Stomach smooth muscle (tissue), 2 donors: ENCODE data around the gene SOWAHA.

Experiments
- H3K27ac ChIP-seq: one replicate; pipeline ENCODE4 v1.7.0; 2013; ENCODE audit warnings: mild to moderate bottlenecking, low read length, inconsistent platforms
- H3K27me3 ChIP-seq, 2 donors: one replicate each; pipeline ENCODE4 v1.7.0; 2013; ENCODE audit warnings: low read length in 2 of 2; ENCODE audit not compliant: insufficient read depth in 2 of 2, control insufficient read depth in 1 of 2
- H3K36me3 ChIP-seq, 2 donors: one replicate each; pipeline ENCODE4 v1.7.0; 2013; ENCODE audit warnings: low read length in 2 of 2; ENCODE audit not compliant: control insufficient read depth in 2 of 2, insufficient read depth in 2 of 2
- H3K4me1 ChIP-seq: one replicate; pipeline ENCODE4 v1.7.0; 2013; ENCODE audit warnings: low read length; ENCODE audit not compliant: control insufficient read depth, insufficient read depth
- H3K4me3 ChIP-seq, 2 donors: one replicate each; pipeline ENCODE4 v1.7.0; 2013; ENCODE audit warnings: low read length in 2 of 2
- H3K9ac ChIP-seq, 2 donors: one replicate each; pipeline ENCODE4 v1.7.0; 2013; ENCODE audit warnings: low read length in 2 of 2, mild to moderate bottlenecking in 1 of 2
- H3K9me3 ChIP-seq, 2 donors: one replicate each; pipeline ENCODE4 v1.7.0; 2013; ENCODE audit warnings: low read length in 2 of 2; ENCODE audit not compliant: control insufficient read depth in 2 of 2
- donor health status: healthy.
- donor health status: Pancreatic carcinoma.

The SOWAHA gene

GRCh38 chr5:132772291-132773070 is 40.6 kb upstream of the SOWAHA start:
- no peaks in the 10 kb centered on the region for H3K36me3 ChIP-seq
- peaks cover 63% of the 10 kb centered on the region for H3K4me1 ChIP-seq
- no peaks in the 10 kb centered on the region for H3K27me3 ChIP-seq
- no peak overlapping the region for H3K9ac ChIP-seq
- H3K4me3 ChIP-seq, result peak overlapping the region in 1 of 2 donors; percentile 8
- no peaks in the 10 kb centered on the region for H3K9me3 ChIP-seq
- no peak overlapping the region for H3K27ac ChIP-seq

GRCh38 chr5:132773114-132773513 is 40.0 kb upstream of the SOWAHA start:
- Histone ChIP-seq H3K9ac (no peak overlapping the region), H3K4me3 (no peak overlapping the region), H3K27me3 (no peaks in the 10 kb centered on the region), H3K27ac (no peak overlapping the region), H3K4me1 (peaks cover 62% of the 10 kb centered on the region), H3K9me3 (no peaks in the 10 kb centered on the region), H3K36me3 (no peaks in the 10 kb centered on the region)

GRCh38 chr5:132773601-132774355 is 39.3 kb upstream of the SOWAHA start:
- H3K9ac ChIP-seq, result no peak overlapping the region
- no peak overlapping the region for H3K4me3 ChIP-seq
- no peak overlapping the region for H3K27ac ChIP-seq
- no peaks in the 10 kb centered on the region for H3K9me3 ChIP-seq
- no peaks in the 10 kb centered on the region for H3K36me3 ChIP-seq
- no peaks in the 10 kb centered on the region for H3K27me3 ChIP-seq
- peaks cover 59% of the 10 kb centered on the region for H3K4me1 ChIP-seq

- no peak overlapping the region for H3K4me3 ChIP-seq
- peaks cover 54% of the 10 kb centered on the region for H3K4me1 ChIP-seq
- H3K9me3 ChIP-seq, result no peaks in the 10 kb centered on the region
- no peak overlapping the region for H3K27ac ChIP-seq
- no peaks in the 10 kb centered on the region for H3K36me3 ChIP-seq
- no peaks in the 10 kb centered on the region for H3K27me3 ChIP-seq
- no peak overlapping the region for H3K9ac ChIP-seq
These were observed 38.7 kb upstream of the SOWAHA start for GRCh38 chr5:132774406-132774805.

GRCh38 chr5:132774896-132775295 is 38.2 kb upstream of the SOWAHA start:
- no peaks in the 10 kb centered on the region for H3K27me3 ChIP-seq
- no peak overlapping the region for H3K9ac ChIP-seq
- no peak overlapping the region for H3K27ac ChIP-seq
- peak overlapping the region in 1 of 2 donors; percentile 52 for H3K4me3 ChIP-seq
- peaks cover 54% of the 10 kb centered on the region for H3K4me1 ChIP-seq
- H3K36me3 ChIP-seq, result no peaks in the 10 kb centered on the region
- no peaks in the 10 kb centered on the region for H3K9me3 ChIP-seq

GRCh38 chr5:132775476-132775961 is 37.6 kb upstream of the SOWAHA start:
- H3K36me3 ChIP-seq, result no peaks in the 10 kb centered on the region
- no peaks in the 10 kb centered on the region for H3K27me3 ChIP-seq
- peaks cover 51% of the 10 kb centered on the region for H3K4me1 ChIP-seq
- peak overlapping the region; percentile 52 to 67 for H3K4me3 ChIP-seq
- H3K27ac ChIP-seq, result no peak overlapping the region
- H3K9me3 ChIP-seq, result no peaks in the 10 kb centered on the region
- peak overlapping the region in 1 of 2 donors; percentile 64 for H3K9ac ChIP-seq

GRCh38 chr5:132776131-132776937 is 36.8 kb upstream of the SOWAHA start:
- H3K36me3 ChIP-seq, result no peaks in the 10 kb centered on the region
- H3K9ac ChIP-seq, result peak overlapping the region; percentile 64 to 68
- no peaks in the 10 kb centered on the region for H3K9me3 ChIP-seq
- H3K4me3 ChIP-seq, result peak overlapping the region; percentile 67 to 93
- H3K27ac ChIP-seq, result no peak overlapping the region
- H3K27me3 ChIP-seq, result no peaks in the 10 kb centered on the region
- H3K4me1 ChIP-seq, result peaks cover 45% of the 10 kb centered on the region

GRCh38 chr5:132776938-132777208 is 36.2 kb upstream of the SOWAHA start:
- Histone ChIP-seq H3K36me3 (no peaks in the 10 kb centered on the region), H3K4me1 (peaks cover 43% of the 10 kb centered on the region)

GRCh38 chr5:132777209-132778069 is 35.7 kb upstream of the SOWAHA start, which contains the start of gene SEPTIN8:
Gene SEPTIN8, minus strand, starts transcription at chr5:132777239. Its CDS starts 102 bp downstream, at chr5:132777137.
- Histone ChIP-seq H3K9me3 (no peaks in the 10 kb centered on the region), H3K36me3 (no peaks in the 10 kb centered on the region), H3K9ac (peak within 1 kb of the TSS; percentile 72 to 75), H3K4me3 (peak within 1 kb of the TSS; percentile 79 to 93), H3K27me3 (no peaks in the 10 kb centered on the region), H3K27ac (peak within 1 kb of the TSS; percentile 11), H3K4me1 (peaks cover 42% of the 10 kb centered on the region)

More at GRCh38 chr5:132776938-132777208, 36.2 kb upstream of the SOWAHA start:
- H3K27me3 ChIP-seq, result no peaks in the 10 kb centered on the region
- H3K9me3 ChIP-seq, result no peaks in the 10 kb centered on the region
- H3K4me3 ChIP-seq, result peak overlapping the region; percentile 67 to 93
- H3K27ac ChIP-seq, result no peak overlapping the region
- H3K9ac ChIP-seq, result peak overlapping the region; percentile 64 to 66

GRCh38 chr5:132778129-132778528 is 35.0 kb upstream of the SOWAHA start:
- H3K27me3 ChIP-seq, result no peaks in the 10 kb centered on the region
- no peak overlapping the region for H3K27ac ChIP-seq
- peak overlapping the region in 1 of 2 donors; percentile 72 for H3K9ac ChIP-seq
- H3K36me3 ChIP-seq, result no peaks in the 10 kb centered on the region
- peak overlapping the region; percentile 79 to 93 for H3K4me3 ChIP-seq
- H3K4me1 ChIP-seq, result peaks cover 36% of the 10 kb centered on the region
- H3K9me3 ChIP-seq, result no peaks in the 10 kb centered on the region
